H4 (cell line): ENCODE results near the gene PTGS1. TPM values are rescaled to one million over a fixed set of nuclear protein-coding genes. Genes with fewer than 3 reads are reported as not detected.
A peak's percentile ranks its signal among the peaks of the same experiment; 100 is the strongest.
"Not testable (repeated sequence)": the region's sequence is repeated elsewhere in the genome, so short reads cannot be mapped to it uniquely, and the experiment has no call there.

ENCODE experiments used
- DNase-seq: peaks from one replicate; pipeline ENCODE4 v3.0.0-alpha.2; 2015; ENCODE audit warnings: low spot score
- total RNA-seq: library from RNA; depleted of rRNA; stranded (reverse); fragments of >200 nt; shearing (Covaris generic); gene quantifications from 2 replicates; pipeline ENCODE4 v1.2.3, GENCODE V29; 2014; rRNA removed

The PTGS1 gene
- total RNA-seq, 1 experiment from 2014 or later = 0.74 TPM

GRCh38 chr9:122398371-122398924, 27.6 kb downstream of the PTGS1 start:
- no peak for DNase-seq

DNA sequence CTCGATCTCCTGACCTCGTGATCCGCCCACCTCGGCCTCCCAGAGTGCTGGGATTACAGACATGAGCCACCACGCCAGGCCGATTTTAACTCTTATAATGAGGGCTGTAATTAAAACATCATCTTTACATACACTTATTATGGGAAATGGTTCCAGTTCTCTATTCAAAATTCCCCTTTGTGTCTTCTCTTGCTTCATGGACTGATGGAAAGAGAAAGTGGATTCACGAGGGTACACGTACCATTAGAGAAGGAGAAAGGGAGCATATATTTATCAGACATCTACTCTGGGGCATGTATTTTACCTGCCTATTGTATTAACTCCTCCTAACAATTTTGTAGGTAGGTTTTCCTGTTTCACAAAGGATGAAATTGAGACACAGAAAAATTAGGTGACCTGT, 31.1 kb downstream of the PTGS1 start:
- no peak for DNase-seq

GRCh38 chr9:122402403-122402871, 31.6 kb downstream of the PTGS1 start:
- peak; percentile 87 for DNase-seq

- no peak for DNase-seq
Observed at GRCh38 chr9:122402874-122403273, 32.0 kb downstream of the PTGS1 start.

- no peak for DNase-seq
Observed at GRCh38 chr9:122403381-122404000, 32.7 kb downstream of the PTGS1 start.

DNA sequence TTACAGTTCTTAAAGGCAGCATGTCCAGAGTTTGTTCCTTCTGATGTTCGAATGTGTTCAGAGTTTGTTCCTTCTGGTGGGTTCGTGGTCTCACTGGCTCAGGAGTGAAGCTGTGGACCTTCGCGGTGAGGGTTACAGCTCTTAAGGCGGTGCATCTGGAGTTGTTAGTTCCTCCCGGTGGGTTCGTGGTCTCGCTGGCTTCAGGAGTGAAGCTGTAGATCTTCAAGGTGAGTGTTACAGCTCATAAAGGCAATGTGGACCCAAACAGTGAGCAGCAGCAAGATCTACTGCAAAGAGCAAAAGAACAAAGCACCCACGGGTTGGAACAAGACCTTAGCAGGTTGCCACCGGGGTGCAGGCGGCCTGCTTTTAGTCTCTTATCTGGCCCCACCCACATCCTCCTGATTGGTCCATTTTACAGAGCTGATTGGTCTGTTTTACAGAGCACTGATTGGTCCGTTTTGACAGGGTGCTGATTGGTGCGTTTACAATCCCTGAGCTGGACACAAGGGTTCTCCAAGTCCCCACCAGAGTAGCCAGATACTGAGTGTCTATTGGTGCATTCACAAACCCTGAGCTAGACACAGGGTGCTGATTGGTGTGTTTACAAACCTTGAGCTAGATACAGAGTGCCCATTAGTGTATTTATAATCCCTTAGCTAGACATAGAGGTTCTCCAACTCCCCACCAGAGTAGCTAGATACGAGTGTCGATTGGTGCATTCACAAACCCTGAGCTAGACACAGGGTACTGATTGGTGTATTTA, 34.7 kb downstream of the PTGS1 start:
- not testable (repeated sequence) for DNase-seq

- no peak for DNase-seq
Observed at GRCh38 chr9:122406070-122406890, 35.5 kb downstream of the PTGS1 start.

- DNase-seq = not testable (repeated sequence)
Observed at GRCh38 chr9:122414108-122414507, 43.3 kb downstream of the PTGS1 start.

- DNase-seq = no peak
Observed at GRCh38 chr9:122418016-122418415, 47.2 kb downstream of the PTGS1 start.

DNA sequence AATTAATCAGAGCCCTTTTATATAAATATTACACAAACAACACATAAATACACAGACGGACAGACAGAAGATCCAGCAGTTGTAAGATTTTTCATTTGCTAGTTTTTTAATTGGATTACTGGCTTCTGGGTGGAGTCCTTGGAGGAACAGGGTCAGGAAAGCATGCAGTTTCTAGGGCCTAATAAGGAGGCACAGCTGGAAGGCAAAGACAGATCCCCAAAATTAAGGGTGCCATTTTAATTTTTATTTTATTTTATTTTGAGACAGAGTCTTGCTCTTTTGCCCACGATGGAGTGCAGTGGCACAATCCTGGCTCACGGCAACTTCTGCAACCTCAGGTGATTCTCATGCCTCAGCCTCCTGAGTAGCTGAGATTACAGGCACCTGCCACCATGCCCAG, 49.5 kb downstream of the PTGS1 start:
- no peak for DNase-seq

- DNase-seq = no peak
Observed at GRCh38 chr9:122425087-122425486, 54.3 kb downstream of the PTGS1 start.

- DNase-seq = no peak
Observed at GRCh38 chr9:122426723-122427122, 55.9 kb downstream of the PTGS1 start.

DNA sequence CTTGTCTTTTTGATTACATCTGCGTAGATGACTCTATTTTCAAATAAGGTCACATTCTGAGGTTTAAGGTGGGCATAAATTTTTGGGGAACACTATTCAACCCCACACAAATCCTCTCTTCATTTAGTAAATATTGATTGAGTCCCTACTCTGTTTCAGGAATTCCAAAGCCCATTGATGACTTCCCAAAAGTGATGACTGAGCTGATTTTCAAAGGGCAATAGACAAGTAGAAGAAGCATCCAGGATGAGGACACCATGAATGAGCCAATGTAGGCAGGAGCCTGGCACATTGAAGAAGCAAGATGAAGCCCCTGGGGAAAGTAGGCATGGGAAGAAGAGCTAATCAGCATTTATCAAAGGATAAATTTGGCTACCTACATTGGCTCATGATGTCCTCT, 71.7 kb downstream of the PTGS1 start:
- DNase-seq = no peak

DNA sequence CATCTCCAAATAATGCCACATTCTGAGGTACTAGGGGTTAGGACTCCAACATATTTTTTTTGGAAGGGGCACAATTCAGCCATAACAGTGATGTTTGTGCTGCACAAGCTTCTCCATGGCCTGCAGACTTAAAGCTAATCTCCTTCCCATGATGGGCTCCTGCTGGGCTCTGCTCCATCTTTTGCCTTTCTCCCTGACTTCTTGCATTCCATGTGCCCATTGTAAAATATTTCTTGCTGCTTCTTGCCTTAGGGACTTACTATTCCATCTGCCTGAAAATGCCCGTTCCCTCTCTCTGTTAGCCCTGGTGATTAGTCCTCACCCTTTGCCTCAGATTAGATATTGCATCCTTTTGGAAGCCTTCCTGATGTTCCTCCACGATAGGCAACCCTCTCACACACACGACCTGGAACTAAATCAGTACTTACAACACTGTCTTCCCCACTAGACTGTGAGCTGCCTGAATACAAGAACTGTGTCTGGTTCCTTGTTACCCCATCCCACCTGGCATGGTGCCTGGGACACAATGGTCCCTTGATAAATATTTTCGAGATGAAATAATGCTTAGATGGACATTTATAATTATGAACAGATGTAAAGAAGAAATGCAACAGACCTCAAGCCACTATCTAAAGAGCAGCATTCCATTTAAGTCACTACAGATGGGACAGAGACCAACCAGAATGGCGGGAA, 73.4 kb downstream of the PTGS1 start:
- DNase-seq = no peak

Other genes starting within 250 kb of the PTGS1 start
- 69.3 and 88.0 TPM in 2 replicates for gene NDUFA8, start 211.2 kb upstream of the PTGS1 start, total RNA-seq
- not detected in 2 replicates for gene MORN5, start 211.1 kb upstream of the PTGS1 start, total RNA-seq
- gene LHX6, start 142.1 kb upstream of the PTGS1 start, total RNA-seq = 0.90 and 1.4 TPM in 2 replicates
- gene RBM18, start 106.2 kb upstream of the PTGS1 start, total RNA-seq = 9.1 and 15.7 TPM in 2 replicates
- gene MRRF, start 106.1 kb upstream of the PTGS1 start, total RNA-seq = 74.0 and 77.7 TPM in 2 replicates
- gene OR1J1, start 106.9 kb downstream of the PTGS1 start, total RNA-seq = not detected in 2 replicates
- not detected in 2 replicates for gene OR1J2, start 139.8 kb downstream of the PTGS1 start, total RNA-seq
- not detected in 2 replicates for gene OR1J4, start 148.1 kb downstream of the PTGS1 start, total RNA-seq
- not detected in 2 replicates for gene OR1N1, start 156.3 kb downstream of the PTGS1 start, total RNA-seq
- gene OR1N2, start 182.1 kb downstream of the PTGS1 start, total RNA-seq = not detected in 2 replicates
- gene OR1L8, start 212.4 kb downstream of the PTGS1 start, total RNA-seq = not detected in 2 replicates
- not detected in 2 replicates for gene OR1Q1, start 243.7 kb downstream of the PTGS1 start, total RNA-seq